H9 (cell line): ENCODE data around the gene SLC51A. TPM values are rescaled to one million over a fixed set of nuclear protein-coding genes. Genes with fewer than 3 reads are reported as not detected.

Experiments
- DNase-seq: peaks from one replicate; pipeline ENCODE4 v3.0.0-alpha.2; 2017
- H2AFZ ChIP-seq: one replicate; pipeline ENCODE4 v1.6.1; 2013; ENCODE audit warnings: mild to moderate bottlenecking, low read length, control low read depth, moderate library complexity
- H2AK5ac ChIP-seq: 2 replicates; pipeline ENCODE4 v1.6.1; 2013; ENCODE audit warnings: low read length, control low read depth, mixed read lengths; ENCODE audit not compliant: insufficient read length
- H2BK120ac ChIP-seq: one replicate; pipeline ENCODE4 v1.6.1; 2013; ENCODE audit warnings: low read depth, mild to moderate bottlenecking, low read length, control low read depth, inconsistent platforms; ENCODE audit not compliant: poor library complexity, severe bottlenecking
- H2BK12ac ChIP-seq: 2 replicates; pipeline ENCODE4 v1.6.1; 2013; ENCODE audit warnings: low read length, control low read depth, mixed read lengths, low read depth; ENCODE audit not compliant: insufficient read length
- H2BK15ac ChIP-seq: 2 replicates; pipeline ENCODE4 v1.6.1; 2013; ENCODE audit warnings: low read depth, low read length, control low read depth
- H2BK20ac ChIP-seq: one replicate; pipeline ENCODE4 v1.6.1; 2013; ENCODE audit warnings: low read depth, mild to moderate bottlenecking, low read length, control low read depth, inconsistent platforms; ENCODE audit not compliant: poor library complexity, severe bottlenecking
- H2BK5ac ChIP-seq: 2 replicates; pipeline ENCODE4 v1.6.1; 2013; ENCODE audit warnings: low read length, control low read depth, mixed read lengths; ENCODE audit not compliant: insufficient read length
- H3K14ac ChIP-seq: 2 replicates; pipeline ENCODE4 v1.6.1; 2013; ENCODE audit warnings: low read length, control low read depth; ENCODE audit not compliant: insufficient read depth
- H3K18ac ChIP-seq: 2 replicates; pipeline ENCODE4 v1.6.1; 2013; ENCODE audit warnings: low read depth, mild to moderate bottlenecking, mixed read lengths, low read length, control low read depth; ENCODE audit not compliant: insufficient read length
- H3K23ac ChIP-seq: 2 replicates; pipeline ENCODE4 v1.6.1; 2013; ENCODE audit warnings: low read length, control low read depth, mixed read lengths, low read depth; ENCODE audit not compliant: insufficient read length
- H3K23me2 ChIP-seq: 2 replicates; pipeline ENCODE4 v1.6.1; 2013; ENCODE audit warnings: low read depth, mild to moderate bottlenecking, mixed read lengths, low read length, control low read depth; ENCODE audit not compliant: insufficient read length, poor library complexity, severe bottlenecking
- H3K27ac ChIP-seq: 2 replicates; pipeline ENCODE4 v1.5.1; 2013; ENCODE audit warnings: low read length, control low read depth, mixed read lengths, low read depth; ENCODE audit not compliant: insufficient read length
- H3K27me3 ChIP-seq: 2 replicates; pipeline ENCODE4 v1.6.1; 2013; ENCODE audit warnings: low read length, control low read depth, inconsistent platforms; ENCODE audit not compliant: insufficient read depth
- H3K4ac ChIP-seq: 2 replicates; pipeline ENCODE4 v1.6.1; 2013; ENCODE audit warnings: low read depth, mild to moderate bottlenecking, control low read depth, inconsistent platforms, low read length, moderate library complexity
- H3K4me1 ChIP-seq: 2 replicates; pipeline ENCODE4 v1.6.1; 2013; ENCODE audit warnings: low read length, control low read depth, inconsistent platforms; ENCODE audit not compliant: insufficient read depth
- H3K4me2 ChIP-seq: 2 replicates; pipeline ENCODE4 v1.6.1; 2013; ENCODE audit warnings: low read length, control low read depth, mixed read lengths; ENCODE audit not compliant: insufficient read length, insufficient read depth
- H3K56ac ChIP-seq: 2 replicates; pipeline ENCODE4 v1.6.1; 2013; ENCODE audit warnings: low read depth, mild to moderate bottlenecking, mixed read lengths, low read length, control low read depth; ENCODE audit not compliant: insufficient read length
- H3K79me1 ChIP-seq: 2 replicates; pipeline ENCODE4 v1.6.1; 2013; ENCODE audit warnings: low read depth, mild to moderate bottlenecking, moderate library complexity, low read length, control low read depth, inconsistent platforms; ENCODE audit not compliant: insufficient read depth, poor library complexity, severe bottlenecking
- H3K79me2 ChIP-seq: 2 replicates; pipeline ENCODE4 v1.6.1; 2013; ENCODE audit warnings: low read length, control low read depth, inconsistent platforms; ENCODE audit not compliant: insufficient read depth
- H3K9ac ChIP-seq: 2 replicates; pipeline ENCODE4 v1.6.1; 2013; ENCODE audit warnings: low read length, control low read depth, mixed read lengths; ENCODE audit not compliant: insufficient read length; ENCODE audit errors: extremely low read depth
- H3K9me3 ChIP-seq: one replicate; pipeline ENCODE4 v1.6.1; 2013; ENCODE audit warnings: low read depth, low read length, inconsistent platforms; ENCODE audit not compliant: control insufficient read depth
- H3T11ph ChIP-seq: one replicate; pipeline ENCODE4 v1.6.1; 2013; ENCODE audit warnings: mild to moderate bottlenecking, low read length, control low read depth, inconsistent platforms
- H4K20me1 ChIP-seq: one replicate; pipeline ENCODE4 v1.6.1; 2013; ENCODE audit not compliant: control insufficient read depth, insufficient read length, insufficient read depth
- H4K5ac ChIP-seq: 2 replicates; pipeline ENCODE4 v1.6.1; 2013; ENCODE audit warnings: low read depth, mild to moderate bottlenecking, mixed read lengths, low read length, control low read depth; ENCODE audit not compliant: insufficient read length
- H4K8ac ChIP-seq: replicated peaks from 2 replicates; pipeline ENCODE4 v1.6.1; 2013; ENCODE audit warnings: low read length, control low read depth, mixed read lengths, low read depth; ENCODE audit not compliant: insufficient read length
- H4K91ac ChIP-seq: 2 replicates; pipeline ENCODE4 v1.6.1; 2013; ENCODE audit warnings: low read depth, mild to moderate bottlenecking, moderate library complexity, mixed read lengths, low read length, control low read depth; ENCODE audit not compliant: insufficient read length
- H3K27ac Mint-ChIP-seq, 3 experiments: 2 replicates in 2 of 3; 3 replicates in 1 of 3; pipeline ENCODE4 v1.8.0; 2020 to 2021; ENCODE audit warnings: mixed read lengths in 3 of 3, mild to moderate bottlenecking in 1 of 3, moderate library complexity in 1 of 3
- H3K27me3 Mint-ChIP-seq: 2 replicates; pipeline ENCODE4 v1.8.0; 2021; ENCODE audit warnings: low read depth, mild to moderate bottlenecking, moderate library complexity, mixed read lengths
- H3K36me3 Mint-ChIP-seq, 3 experiments: 2 replicates in 2 of 3; 3 replicates in 1 of 3; pipeline ENCODE4 v1.8.0; 2020 to 2021; ENCODE audit warnings: low read depth in 3 of 3, mixed read lengths in 3 of 3; ENCODE audit not compliant: insufficient read depth in 1 of 3
- H3K4me1 Mint-ChIP-seq, 2 experiments: 2 replicates each; pipeline ENCODE4 v1.8.0; 2020; ENCODE audit warnings: mixed read lengths in 2 of 2
- H3K4me3 Mint-ChIP-seq, 2 experiments: 2 replicates in 1 of 2; 3 replicates in 1 of 2; pipeline ENCODE4 v1.8.0; 2020 to 2021; ENCODE audit warnings: mild to moderate bottlenecking in 2 of 2, mixed read lengths in 2 of 2, moderate library complexity in 1 of 2
- H3K9me3 Mint-ChIP-seq, 2 experiments: 2 replicates in 1 of 2; 3 replicates in 1 of 2; pipeline ENCODE4 v1.8.0; 2020; ENCODE audit warnings: mild to moderate bottlenecking in 2 of 2, mixed read lengths in 2 of 2, moderate library complexity in 1 of 2
- WGBS: extraction: QIAGEN DNeasy Blood & Tissue Kit; methylation state at CpG from one replicate; pipeline ENCODE4 v1.1.7; 2013; ENCODE audit warnings: missing lambda C conversion rate, low lambda C conversion rate, mixed read lengths; ENCODE audit not compliant: insufficient read length; ENCODE audit errors: extremely low coverage; 5-methylcytosine and 5-hydroxymethylcytosine counted together
- total RNA-seq: library from RNA; stranded (reverse); gene quantifications from 2 replicates; pipeline ENCODE4 v1.2.1, GENCODE V29; 2021
- TF ChIP-seq, protein P1 (sequence below): fragments of 200-600 bp; sonication (generic); conservative IDR thresholded peaks from 3 replicates; pipeline ENCODE4 v1.8.0; 2021; ENCODE audit warnings: antibody characterized with exemption, mild to moderate bottlenecking

Gene SLC51A
- total RNA-seq, 1 experiment from 2014 or later = 5.6 TPM

DNA sequence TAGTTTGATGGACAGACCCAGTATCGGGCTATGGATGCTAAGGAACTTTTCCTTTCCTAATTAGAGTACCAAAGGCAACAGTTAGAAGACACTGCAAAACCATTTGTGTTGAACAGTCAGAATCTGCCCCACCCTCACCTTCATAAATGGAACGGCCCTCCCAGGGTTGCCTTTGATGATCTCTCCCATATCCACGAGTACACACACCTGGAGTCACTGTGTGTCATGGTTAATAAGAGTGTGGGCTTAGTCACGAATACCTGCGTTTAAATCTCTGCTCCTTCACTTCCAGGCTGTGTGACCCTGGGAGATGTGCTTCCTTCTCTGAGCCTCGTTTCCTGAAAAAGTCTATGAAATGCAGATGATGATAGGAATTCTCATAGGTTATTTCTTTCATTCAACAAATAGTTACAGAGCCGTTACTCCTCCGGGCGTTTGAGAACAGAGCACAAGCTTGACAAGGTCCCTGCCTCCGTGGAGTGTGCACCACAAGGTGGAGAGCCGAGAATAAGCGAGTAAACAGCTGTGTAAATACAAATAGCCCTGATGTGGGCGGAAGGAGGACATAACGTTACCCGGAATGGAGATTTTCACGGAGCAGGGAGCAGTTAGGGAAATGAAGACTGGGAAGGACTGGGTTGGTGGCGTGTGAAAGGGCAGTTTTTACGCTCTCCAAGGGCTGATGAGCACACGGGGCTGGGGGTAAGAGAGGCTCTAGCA is 6.7 kb downstream of the SLC51A start:
- no peak overlapping the region for H3K18ac ChIP-seq
- no peaks in the 10 kb centered on the region for H3K79me2 ChIP-seq
- no peak overlapping the region for H2BK5ac ChIP-seq
- no peaks in the 10 kb centered on the region for H4K20me1 ChIP-seq
- H3K23ac ChIP-seq = no peak overlapping the region
- Mint-ChIP-seq H3K27ac (no peak overlapping the region), H3K27me3 (no peaks in the 10 kb centered on the region; the same call in none of the 2 replicates), H3K36me3 (peaks cover 0 to 4% (median 0%) of the 10 kb centered on the region in 3 experiments; a peak in 4 of 7 replicates), H3K9me3 (no peaks in the 10 kb centered on the region), H3K4me3 (no peak overlapping the region), H3K4me1 (peaks cover 14 to 19% of the 10 kb centered on the region in 2 experiments; a peak in 3 of 4 replicates)
- H2AFZ ChIP-seq = no peak overlapping the region
- H3K79me1 ChIP-seq = no peaks in the 10 kb centered on the region
- H3T11ph ChIP-seq = no peak overlapping the region
- peaks cover 2% of the 10 kb centered on the region for H3K23me2 ChIP-seq
- no peak overlapping the region for H3K9ac ChIP-seq
- no peak overlapping the region for H4K8ac ChIP-seq
- no peak overlapping the region for H3K4ac ChIP-seq
- no CpG with 5 or more reads among the region's 19 CpGs for WGBS
- H2BK15ac ChIP-seq = no peak overlapping the region
- H2AK5ac ChIP-seq = no peak overlapping the region
- H4K5ac ChIP-seq = no peak overlapping the region
- TF ChIP-seq, protein P1, sequence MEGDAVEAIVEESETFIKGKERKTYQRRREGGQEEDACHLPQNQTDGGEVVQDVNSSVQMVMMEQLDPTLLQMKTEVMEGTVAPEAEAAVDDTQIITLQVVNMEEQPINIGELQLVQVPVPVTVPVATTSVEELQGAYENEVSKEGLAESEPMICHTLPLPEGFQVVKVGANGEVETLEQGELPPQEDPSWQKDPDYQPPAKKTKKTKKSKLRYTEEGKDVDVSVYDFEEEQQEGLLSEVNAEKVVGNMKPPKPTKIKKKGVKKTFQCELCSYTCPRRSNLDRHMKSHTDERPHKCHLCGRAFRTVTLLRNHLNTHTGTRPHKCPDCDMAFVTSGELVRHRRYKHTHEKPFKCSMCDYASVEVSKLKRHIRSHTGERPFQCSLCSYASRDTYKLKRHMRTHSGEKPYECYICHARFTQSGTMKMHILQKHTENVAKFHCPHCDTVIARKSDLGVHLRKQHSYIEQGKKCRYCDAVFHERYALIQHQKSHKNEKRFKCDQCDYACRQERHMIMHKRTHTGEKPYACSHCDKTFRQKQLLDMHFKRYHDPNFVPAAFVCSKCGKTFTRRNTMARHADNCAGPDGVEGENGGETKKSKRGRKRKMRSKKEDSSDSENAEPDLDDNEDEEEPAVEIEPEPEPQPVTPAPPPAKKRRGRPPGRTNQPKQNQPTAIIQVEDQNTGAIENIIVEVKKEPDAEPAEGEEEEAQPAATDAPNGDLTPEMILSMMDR = no peak
- H3K4me1 ChIP-seq = no peaks in the 10 kb centered on the region
- no peaks in the 10 kb centered on the region for H3K9me3 ChIP-seq
- H3K56ac ChIP-seq = no peak overlapping the region
- no peak overlapping the region for H3K4me2 ChIP-seq
- no peak overlapping the region for H2BK120ac ChIP-seq
- no peak overlapping the region for H2BK20ac ChIP-seq
- no peak for DNase-seq
- H4K91ac ChIP-seq = no peak overlapping the region
- no peak overlapping the region for H3K14ac ChIP-seq
- H3K27me3 ChIP-seq = no peaks in the 10 kb centered on the region
- no peak overlapping the region for H3K27ac ChIP-seq
- no peak overlapping the region for H2BK12ac ChIP-seq
